Measurements from ENCODE around the gene TOR4A. TPM values are rescaled to one million over a fixed set of nuclear protein-coding genes. Genes with fewer than 3 reads are reported as not detected.
"Not testable (repeated sequence)": the region's sequence is repeated elsewhere in the genome, so short reads cannot be mapped to it uniquely, and the experiment has no call there.

Gene TOR4A
- total and polyA plus RNA-seq, 9 donors = 0.85 to 16.3 (median 8.2) TPM

DNA sequence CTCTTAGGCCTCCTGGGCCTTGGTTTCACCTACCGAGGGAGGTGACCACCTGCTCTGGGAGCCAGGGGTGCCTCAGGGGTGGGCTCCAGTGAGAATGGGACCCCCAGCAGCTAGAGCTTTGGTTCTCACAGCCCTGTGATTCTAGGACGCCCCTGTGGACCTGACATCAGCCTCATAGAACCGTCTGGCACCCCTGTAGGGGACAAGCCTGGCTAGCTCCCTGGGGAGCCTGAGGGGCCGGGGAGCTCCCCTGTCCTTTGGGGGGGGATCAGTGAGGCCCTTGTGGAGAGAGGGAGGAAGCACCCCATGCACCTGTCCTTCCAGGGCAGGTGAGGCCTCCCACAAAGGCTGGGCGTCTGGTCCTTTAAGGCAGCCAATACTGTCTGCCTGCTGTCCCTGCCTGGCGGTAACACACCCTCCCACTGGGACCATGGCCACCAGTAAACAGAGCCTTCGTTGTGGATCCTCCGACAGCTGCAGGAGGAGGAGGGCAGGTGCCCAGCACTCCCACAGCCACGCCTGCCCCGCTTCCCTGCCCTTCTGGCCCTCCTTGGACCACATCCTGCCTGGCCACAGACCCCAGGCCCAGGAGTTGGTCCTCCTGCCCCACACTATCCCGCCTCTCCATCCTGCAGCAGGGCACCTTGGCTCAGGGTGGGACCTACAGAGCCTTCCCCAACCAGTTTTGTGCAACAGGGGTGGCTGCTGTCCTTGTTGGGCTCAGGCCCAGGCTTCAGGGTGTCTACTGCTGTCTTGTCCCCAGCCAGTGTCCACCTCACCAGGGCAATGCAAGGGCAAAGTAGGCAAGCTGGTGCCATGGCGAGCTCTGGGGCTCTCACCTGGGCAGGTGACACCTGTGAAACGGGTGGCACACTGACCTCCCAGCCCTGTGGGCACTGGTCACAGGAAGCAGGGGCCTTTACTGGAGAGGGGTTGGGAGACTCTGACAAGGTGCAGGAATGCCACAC is 39.5 kb upstream of the TOR4A start:
- DNase-seq = no peak
- H3K9me3 ChIP-seq = no peaks in the 10 kb centered on the region
- peaks cover 14% of the 10 kb centered on the region for H3K4me1 ChIP-seq (ENCODE audit: insufficient read depth)
- H3K27me3 ChIP-seq = no peaks in the 10 kb centered on the region
- TF ChIP-seq EP300 (IDR thresholded peaks at IDR 0.05) = no peak
- no peak for TF ChIP-seq POLR2A (IDR thresholded peaks at IDR 0.05)
- TF ChIP-seq, protein P1, sequence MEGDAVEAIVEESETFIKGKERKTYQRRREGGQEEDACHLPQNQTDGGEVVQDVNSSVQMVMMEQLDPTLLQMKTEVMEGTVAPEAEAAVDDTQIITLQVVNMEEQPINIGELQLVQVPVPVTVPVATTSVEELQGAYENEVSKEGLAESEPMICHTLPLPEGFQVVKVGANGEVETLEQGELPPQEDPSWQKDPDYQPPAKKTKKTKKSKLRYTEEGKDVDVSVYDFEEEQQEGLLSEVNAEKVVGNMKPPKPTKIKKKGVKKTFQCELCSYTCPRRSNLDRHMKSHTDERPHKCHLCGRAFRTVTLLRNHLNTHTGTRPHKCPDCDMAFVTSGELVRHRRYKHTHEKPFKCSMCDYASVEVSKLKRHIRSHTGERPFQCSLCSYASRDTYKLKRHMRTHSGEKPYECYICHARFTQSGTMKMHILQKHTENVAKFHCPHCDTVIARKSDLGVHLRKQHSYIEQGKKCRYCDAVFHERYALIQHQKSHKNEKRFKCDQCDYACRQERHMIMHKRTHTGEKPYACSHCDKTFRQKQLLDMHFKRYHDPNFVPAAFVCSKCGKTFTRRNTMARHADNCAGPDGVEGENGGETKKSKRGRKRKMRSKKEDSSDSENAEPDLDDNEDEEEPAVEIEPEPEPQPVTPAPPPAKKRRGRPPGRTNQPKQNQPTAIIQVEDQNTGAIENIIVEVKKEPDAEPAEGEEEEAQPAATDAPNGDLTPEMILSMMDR (IDR thresholded peaks at IDR 0.05) = no peak
- intact Hi-C loops (cut with DNase I) = loop anchor here in 1 of 4 donors (10.0 kb wide), 1 partner anchor 123 kb away; the partner anchor contains the start of gene DPP7
- WGBS, 3 donors = 76 to 79% (median 78%) methylated on average over 11 to 13 of the region's 13 CpGs
- no peaks in the 10 kb centered on the region for H3K36me3 ChIP-seq
- no peak overlapping the region for H3K27ac ChIP-seq
- no peak overlapping the region for H3K4me3 ChIP-seq

DNA sequence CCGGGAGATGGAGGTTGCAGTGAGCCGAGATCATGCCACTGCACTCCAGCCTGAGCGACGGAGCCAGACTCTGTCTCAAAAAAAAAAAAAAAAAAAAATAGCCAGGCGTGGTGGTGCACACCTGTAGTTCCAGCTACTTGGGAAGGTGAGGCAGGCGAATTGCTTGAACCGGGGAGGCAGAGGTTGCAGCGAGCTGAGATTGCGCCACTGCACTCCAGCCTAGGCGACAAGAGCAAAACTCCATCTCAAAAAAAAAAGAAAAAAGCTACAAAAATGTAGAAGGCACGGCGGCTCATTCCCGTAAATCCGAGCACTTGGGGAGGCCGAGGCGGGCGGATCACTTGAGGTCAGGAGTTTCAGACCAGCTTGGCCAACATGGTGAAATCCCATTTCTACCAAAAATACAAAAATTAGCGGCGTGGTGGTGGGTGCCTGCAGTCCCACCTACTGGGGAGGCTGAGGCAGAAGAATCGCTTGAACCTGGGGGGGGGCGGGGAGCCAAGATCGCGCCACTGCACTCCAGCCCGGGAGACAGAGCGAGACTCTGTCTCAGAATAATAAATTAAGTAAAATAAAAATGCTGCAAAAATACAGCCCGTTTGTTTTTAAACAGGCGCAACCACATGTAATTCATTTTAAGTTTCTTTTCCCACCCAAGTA is 37.9 kb upstream of the TOR4A start:
- not testable (repeated sequence) for DNase-seq, H3K9me3 ChIP-seq, H3K36me3 ChIP-seq, H3K27me3 ChIP-seq
- WGBS, 3 donors = 44 to 46% (median 45%) methylated on average over 27 of the region's 27 CpGs
- intact Hi-C loops (cut with DNase I) = loop anchor here in 1 of 4 donors (10.0 kb wide), 1 partner anchor 125 kb away; the partner anchor contains the start of gene DPP7
- peaks cover 14% of the 10 kb centered on the region for H3K4me1 ChIP-seq (ENCODE audit: insufficient read depth)
- peak overlapping the region in 1 of 2 donors; percentile 95 for H3K27ac ChIP-seq
- H3K4me3 ChIP-seq = peak overlapping the region; percentile 60

DNA sequence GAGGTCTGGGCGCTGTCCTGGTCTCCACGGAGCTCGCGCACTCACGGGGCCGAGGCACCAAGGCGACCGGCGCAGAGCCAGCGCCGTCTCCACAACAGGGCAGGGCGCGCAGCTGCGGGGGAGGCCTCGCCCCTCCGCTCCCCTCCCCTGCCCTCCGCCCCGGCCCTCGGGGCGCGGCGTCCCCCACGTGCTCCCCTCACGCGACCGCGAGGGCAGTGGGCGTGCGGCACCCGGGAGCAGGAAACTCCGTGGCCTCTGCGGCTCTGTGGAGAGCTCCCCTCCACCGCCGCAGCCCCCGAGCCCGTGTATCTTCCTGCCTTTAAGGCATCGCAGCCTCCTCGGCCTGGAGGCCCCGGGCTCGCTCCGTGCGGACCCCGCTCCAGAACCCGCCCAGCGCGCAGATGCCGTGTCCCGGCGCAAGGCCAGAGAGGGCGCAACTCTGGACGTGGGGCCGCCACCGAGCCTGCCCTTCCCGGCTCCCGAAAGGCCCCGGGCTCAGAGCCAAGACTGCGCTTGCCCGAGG is 37.1 kb upstream of the TOR4A start:
- DNase-seq = peak; percentile 74 to 88 (median 81)
- Histone ChIP-seq H3K9me3 (no peaks in the 10 kb centered on the region), H3K4me1 (ENCODE audit: insufficient read depth) (peaks cover 14% of the 10 kb centered on the region), H3K27me3 (no peaks in the 10 kb centered on the region), H3K27ac (peak overlapping the region; percentile 23 to 95), H3K4me3 (peak overlapping the region; percentile 60), H3K36me3 (no peaks in the 10 kb centered on the region)
- WGBS, 3 donors = 0 to 1% (median 1%) methylated on average over 23 to 58 of the region's 58 CpGs
- intact Hi-C loops (cut with DNase I) = no loop called here
- TF ChIP-seq, protein P1 (IDR thresholded peaks at IDR 0.05) = no peak
- TF ChIP-seq POLR2A (IDR thresholded peaks at IDR 0.05) (peak; percentile 13), EP300 (IDR thresholded peaks at IDR 0.05) (no peak)

DNA sequence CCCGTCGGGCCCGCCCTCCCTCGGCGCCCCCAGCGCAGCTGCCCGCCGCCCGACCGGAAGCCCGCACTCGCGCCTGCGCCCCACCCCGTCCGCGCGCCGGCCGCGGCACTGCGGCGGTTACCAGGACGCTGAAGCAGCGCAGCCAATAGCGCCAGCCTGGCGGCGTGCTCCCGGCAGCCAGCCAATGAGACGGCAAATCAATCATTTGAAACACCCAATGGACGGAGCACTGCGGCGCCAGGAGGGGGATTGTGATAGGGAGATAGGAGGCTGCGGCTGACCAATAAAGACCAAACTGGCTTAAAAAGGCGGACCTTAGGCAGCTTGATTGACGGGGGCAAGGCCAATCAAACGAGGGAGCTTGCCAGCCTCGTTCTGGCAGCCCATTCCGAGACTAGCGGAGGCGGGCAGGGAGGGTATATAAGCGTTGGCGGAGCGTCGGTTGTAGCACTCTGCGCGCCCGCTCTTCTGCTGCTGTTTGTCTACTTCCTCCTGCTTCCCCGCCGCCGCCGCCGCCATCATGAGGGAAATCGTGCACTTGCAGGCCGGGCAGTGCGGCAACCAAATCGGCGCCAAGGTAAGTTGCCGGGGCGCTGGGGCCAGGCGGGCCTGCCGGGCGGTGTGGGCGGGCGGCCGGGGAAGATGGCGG is 36.6 kb upstream of the TOR4A start, which contains the start of gene TUBB4B:
Gene TUBB4B, plus strand, starts transcription at position 447 of the 649 bp plus-strand sequence. Its CDS starts 74 bp downstream, at position 521.
- peaks cover 12% of the 10 kb centered on the region for H3K4me1 ChIP-seq (ENCODE audit: insufficient read depth)
- DNase-seq = peak; percentile 99 to 100 (median 100)
- WGBS, 3 donors = 0 to 1% (median 1%) methylated on average over 36 to 67 of the region's 67 CpGs
- TF ChIP-seq, protein P1 (IDR thresholded peaks at IDR 0.05) = peak in 1 of 3 donors; percentile 6
- TF ChIP-seq POLR2A (IDR thresholded peaks at IDR 0.05) (peak; percentile 100), EP300 (IDR thresholded peaks at IDR 0.05) (no peak)
- intact Hi-C loops (cut with DNase I) = no loop called here
- no peaks in the 10 kb centered on the region for H3K27me3 ChIP-seq
- H3K4me3 ChIP-seq = peak within 1 kb of the TSS; percentile 64
- no peaks in the 10 kb centered on the region for H3K9me3 ChIP-seq
- no peaks in the 10 kb centered on the region for H3K36me3 ChIP-seq
- peak within 1 kb of the TSS; percentile 63 to 95 for H3K27ac ChIP-seq

Data from ovary (tissue), 9 donors.